ENCODE measurements around the gene TOP2B. TPM values are rescaled to one million over a fixed set of nuclear protein-coding genes. Genes with fewer than 3 reads are reported as not detected.

Gene TOP2B
- total RNA-seq, 2 experiments from 2014 or later, result 109 to 112 TPM

DNA sequence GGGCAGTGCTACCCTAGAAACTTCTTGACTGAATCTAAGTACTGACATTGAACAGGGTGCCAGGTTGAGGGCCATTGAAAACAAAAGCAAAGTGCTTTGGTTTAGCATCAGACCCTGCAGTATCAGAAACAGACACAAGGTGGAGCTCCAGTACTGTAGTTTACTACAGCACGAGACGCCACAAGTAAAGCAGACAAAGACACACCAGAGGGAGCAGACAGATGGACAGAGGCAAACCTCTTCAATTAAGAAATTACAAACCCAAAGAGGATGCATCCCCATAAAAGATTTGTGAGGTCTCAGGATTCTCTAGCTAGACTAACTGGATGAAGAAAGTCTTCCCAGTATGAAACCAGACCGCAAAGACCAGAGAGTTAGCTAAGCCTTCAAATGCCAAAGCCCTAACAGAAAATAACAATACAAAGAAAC lies 16.6 kb downstream of the TOP2B start:
- ChIA-PET POLR2A (interaction anchor here (1.7 kb wide), 1 partner anchor 135 kb away, joined by 7 read pairs; the partner anchor contains the start of gene NGLY1), CTCF (interaction anchor here (0.6 to 2.4 kb wide), 13 partner anchors 9 to 216 kb away, joined by 3 to 12 read pairs (median 4); no protein-coding TSS in a partner anchor)

- CTCF ChIA-PET, result no interaction called here
- POLR2A ChIA-PET, result no interaction called here
Observed at GRCh38 chr3:25635038-25635437, 29.7 kb downstream of the TOP2B start.

GRCh38 chr3:25633919-25634318 lies 30.8 kb downstream of the TOP2B start:
- CTCF ChIA-PET, result no interaction called here
- POLR2A ChIA-PET, result no interaction called here

DNA sequence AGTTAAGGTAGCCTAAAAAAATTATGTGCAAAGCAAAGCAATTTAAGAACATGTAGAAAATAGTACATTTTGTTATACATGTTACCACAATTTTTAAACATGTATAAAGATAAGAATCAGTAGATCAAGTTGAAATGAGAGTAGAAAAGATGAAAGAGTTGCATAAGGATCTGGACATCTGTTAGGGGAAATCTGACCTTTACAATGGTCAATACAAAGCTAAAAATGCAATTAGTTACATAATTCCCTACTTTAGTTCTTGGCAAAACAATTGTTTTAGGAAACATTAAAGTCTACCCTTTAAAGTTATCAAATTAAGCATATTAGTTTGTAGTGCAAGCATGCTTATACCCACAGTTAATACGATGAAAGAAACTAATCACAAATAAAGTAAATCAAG lies 32.7 kb downstream of the TOP2B start:
- POLR2A ChIA-PET, result no interaction called here

GRCh38 chr3:25621087-25621486 lies 43.6 kb downstream of the TOP2B start:
- POLR2A ChIA-PET, result no interaction called here
- CTCF ChIA-PET, result no interaction called here

More for the DNA sequence above, 32.7 kb downstream of the TOP2B start:
- CTCF ChIA-PET, result interaction anchor here (1.4 kb wide), 1 partner anchor 16 kb away, joined by 5 read pairs; no protein-coding TSS in a partner anchor

DNA sequence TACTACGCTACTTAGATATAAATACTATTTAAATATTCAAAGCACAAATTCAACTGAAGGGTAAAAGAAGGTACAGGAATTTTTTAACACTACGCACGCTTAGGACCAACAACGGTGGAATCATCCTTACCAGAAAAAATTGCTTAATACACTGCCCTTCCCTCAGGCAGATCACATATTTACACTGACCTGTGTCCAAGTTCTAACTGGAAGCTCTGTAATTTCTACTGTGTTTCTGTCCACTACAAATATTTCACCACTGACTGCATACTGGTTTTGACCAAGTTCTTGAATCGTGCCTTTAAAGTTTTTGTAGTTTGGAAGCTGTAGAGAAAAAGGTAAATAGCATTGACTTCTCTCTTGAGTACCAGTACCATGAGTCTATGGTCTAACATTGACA lies 44.2 kb downstream of the TOP2B start:
- POLR2A ChIA-PET, result no interaction called here
- CTCF ChIA-PET, result no interaction called here

DNA sequence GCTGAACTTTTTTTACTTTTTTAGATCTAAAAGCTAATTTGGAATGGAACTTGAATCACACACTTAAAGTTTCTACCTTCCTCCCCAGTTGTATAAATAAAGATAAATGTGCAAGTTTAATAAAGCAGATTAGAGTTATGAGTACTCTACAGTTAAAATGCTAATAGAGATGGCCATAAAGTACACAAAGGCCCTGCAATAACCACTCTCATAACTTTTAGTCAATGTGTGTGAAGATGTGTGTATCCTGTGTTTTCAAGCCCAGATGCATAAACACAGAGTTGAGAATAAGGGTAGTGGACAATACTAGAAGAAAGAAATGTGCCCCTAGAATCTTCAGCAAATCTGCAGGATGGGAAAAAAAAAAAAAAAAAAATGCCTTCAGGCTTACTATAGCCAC lies 45.3 kb downstream of the TOP2B start:
- ChIA-PET POLR2A (no interaction called here), CTCF (no interaction called here)

DNA sequence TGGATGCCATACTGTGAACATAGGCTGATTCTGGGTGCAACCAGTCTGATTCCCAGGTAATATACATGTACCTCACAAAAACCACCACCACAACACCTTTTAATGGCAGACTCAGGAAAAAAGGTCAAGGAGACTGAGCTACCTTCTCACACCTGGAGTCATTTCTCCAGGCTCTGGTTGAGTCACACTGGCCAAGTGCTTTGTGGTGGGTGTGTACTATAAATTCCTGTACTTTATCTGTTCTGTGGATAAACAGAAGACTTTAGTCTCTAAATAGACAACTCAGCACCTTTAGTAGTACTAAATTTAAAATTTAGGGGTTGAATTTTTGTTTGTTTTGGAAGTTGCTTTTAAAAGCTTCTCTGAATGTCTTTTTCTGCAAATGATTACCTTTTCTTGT lies 46.7 kb downstream of the TOP2B start:
- ChIA-PET POLR2A (no interaction called here), CTCF (no interaction called here)

DNA sequence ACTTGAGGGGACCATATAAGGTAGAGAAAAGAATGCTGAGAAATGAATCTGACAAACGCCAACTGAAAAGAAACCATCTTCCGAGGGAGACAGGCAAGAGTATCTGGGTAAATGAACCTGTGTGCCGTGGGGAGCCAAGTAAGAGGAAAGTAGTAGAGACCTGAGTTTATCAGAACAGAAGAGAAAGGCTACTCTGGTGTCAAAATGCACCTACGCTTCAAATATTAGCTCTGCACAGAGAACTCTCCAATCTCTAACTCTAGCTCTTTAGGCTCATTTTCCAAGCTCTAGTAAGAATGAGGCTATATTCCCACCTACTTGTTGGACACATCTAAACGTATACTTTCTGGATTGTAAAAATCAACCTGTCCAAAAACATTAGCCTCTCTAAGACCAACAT lies 53.5 kb downstream of the TOP2B start:
- ChIA-PET CTCF (no interaction called here), POLR2A (no interaction called here)

DNA sequence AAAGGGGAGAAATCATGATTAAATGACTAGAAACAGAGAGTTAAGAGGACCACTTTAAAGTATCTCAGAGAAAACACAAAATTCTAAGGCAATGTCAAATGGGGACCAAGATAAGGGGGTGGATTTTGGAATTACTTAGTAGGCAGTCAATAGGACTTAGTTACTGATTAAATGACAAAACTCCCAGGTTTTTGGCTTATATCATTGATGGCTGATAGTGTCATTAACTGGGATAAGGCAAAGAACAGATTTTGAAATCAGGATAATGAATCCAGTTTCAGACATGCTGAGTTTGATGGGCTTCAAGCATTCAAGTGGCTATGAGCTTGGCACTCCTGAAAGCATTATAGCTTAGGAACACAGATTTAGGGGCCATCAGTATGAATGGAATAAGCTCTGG lies 53.9 kb downstream of the TOP2B start:
- ChIA-PET POLR2A (no interaction called here), CTCF (no interaction called here)

GRCh38 chr3:25610167-25610566 lies 54.5 kb downstream of the TOP2B start:
- CTCF ChIA-PET, result no interaction called here
- POLR2A ChIA-PET, result no interaction called here

DNA sequence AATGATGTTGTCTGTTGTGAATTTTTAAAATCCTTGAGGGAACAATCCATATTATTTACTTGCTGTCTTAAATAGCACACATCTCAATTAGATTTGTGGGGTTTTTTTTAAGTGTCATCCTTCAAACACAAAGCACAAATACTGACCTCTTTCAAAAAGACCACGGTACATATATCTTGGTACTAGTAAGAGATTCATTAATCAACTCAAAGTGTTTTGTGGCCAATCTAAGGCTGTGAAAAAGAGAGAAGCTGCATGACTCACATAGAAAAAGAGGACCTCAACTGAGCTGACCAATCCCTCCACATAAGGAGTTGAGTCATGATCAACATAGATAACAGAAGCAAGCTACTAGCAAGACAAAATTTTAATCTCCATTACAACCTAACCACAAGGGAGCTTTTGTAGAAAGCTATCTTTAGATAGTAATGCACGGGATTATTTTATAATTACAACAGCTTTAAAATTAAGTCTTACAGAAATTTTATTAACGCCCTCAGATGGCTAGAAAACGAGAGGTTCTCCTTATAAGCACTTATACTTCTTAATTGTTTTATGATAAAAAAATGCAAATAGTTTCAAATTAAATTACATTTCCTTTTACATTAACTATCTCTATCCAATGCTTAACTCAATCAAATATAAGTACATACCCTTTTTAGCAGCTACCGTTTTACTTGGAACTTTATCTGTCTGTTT lies 60.5 kb downstream of the TOP2B start:
- POLR2A ChIA-PET, result no interaction called here

GRCh38 chr3:25603703-25604102 lies 61.0 kb downstream of the TOP2B start:
- CTCF ChIA-PET, result no interaction called here
- POLR2A ChIA-PET, result no interaction called here

More for the DNA sequence above, 60.5 kb downstream of the TOP2B start:
- CTCF ChIA-PET, result no interaction called here

DNA sequence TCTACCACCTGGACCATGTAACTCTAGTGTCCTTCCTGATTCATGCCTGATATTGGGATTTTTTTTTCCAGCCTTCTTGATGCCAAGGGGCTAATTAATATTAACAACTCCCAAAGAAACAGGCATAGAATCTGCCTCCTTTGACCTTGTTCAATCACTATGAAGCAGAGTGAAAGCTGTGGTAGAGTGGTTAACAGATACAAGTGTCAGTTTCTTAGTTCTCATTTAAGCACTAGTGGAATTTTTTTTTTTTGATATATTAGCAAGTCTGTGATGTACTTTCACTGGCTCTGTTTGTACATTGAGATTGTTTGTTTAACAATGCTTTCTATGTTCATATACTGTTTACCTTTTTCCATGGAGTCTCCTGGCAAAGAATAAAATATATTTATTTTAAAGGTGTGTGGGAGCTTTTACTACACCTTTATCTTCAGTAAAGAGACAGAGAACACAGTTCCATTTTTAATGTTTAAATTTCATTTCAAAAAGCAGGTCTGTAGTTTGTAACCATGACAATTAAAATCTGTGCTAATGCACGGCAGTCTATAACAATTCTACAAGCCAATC lies 67.1 kb downstream of the TOP2B start:
- CTCF ChIA-PET, result no interaction called here
- POLR2A ChIA-PET, result no interaction called here

DNA sequence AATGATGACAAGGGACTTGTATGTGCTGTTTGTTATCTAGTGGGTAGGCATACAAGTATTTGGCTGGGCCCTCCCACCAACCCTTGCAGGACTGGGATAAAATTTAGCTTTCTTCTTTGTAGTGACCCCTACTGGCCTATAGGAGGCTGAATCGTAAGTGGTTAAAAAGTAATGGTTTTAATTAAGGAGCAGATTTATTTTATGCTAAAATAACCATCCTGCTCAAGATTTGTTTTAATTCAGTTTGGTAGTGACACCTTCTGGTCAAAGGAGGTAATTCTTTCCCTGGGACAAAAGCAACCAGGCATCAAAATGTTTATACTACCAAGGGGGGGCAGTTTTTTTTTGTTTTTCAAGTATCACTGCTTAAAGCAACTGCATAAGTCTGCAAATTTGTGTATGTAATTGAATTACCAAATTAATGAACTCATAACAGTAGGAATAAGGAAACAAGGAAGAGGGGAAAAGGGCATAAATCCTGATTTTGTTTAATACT lies 70.7 kb downstream of the TOP2B start:
- POLR2A ChIA-PET, result no interaction called here
- CTCF ChIA-PET, result interaction anchor here (0.7 kb wide), 2 partner anchors 61 to 187 kb away, joined by 3 read pairs; no protein-coding TSS in a partner anchor

DNA sequence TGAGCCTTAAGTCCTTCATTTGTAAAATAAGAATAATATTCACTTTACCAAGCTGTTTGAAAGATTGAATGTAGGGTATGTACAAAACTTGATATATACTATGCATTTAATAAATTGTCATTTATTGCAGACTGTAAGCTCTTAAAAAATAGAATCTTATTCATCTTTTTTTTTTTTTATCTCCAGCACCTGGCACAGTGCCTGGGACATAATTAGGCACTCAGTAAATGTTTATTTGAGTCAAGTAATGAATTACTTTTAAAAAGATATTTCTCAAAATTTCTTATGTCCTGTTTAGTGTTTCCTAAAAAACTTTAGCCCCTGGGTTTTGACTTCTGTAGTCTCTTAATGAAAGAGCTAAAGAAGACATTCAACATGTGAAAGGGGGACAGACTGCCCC lies 71.7 kb downstream of the TOP2B start:
- ChIA-PET CTCF (interaction anchor here (0.6 to 1.0 kb wide), 2 partner anchors 406 to 1861 kb away, joined by 3 read pairs; no protein-coding TSS in a partner anchor), POLR2A (no interaction called here)

- ChIA-PET POLR2A (no interaction called here), CTCF (interaction anchor here (0.6 to 1.0 kb wide), 2 partner anchors 407 to 1860 kb away, joined by 3 read pairs; no protein-coding TSS in a partner anchor)
Observed at GRCh38 chr3:25592510-25592968, 72.2 kb downstream of the TOP2B start.

DNA sequence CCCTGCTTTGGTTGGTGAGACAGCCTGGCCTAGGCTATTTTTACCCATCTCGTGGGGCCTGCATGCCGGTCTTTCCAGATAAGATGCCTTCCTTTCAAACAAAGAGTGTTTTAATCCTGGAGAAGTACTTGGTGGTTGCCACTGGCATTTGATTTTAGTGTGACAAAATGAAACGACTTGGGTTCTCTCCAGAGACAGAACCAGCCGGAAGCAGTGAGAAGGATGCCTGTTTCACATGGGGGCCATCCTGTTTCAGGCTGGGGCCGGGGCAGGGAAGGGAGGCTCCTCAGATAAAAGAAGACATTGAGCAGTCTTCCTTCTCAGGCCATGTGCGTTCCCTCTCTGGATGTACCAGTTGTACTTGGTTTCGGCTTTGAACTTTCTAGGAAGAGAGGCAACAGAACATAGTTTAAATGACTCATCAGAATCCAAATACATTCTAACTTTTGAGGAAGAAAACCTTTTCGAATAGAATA lies 74.9 kb downstream of the TOP2B start:
- ChIA-PET CTCF (no interaction called here), POLR2A (no interaction called here)

GRCh38 chr3:25589104-25589782 lies 75.5 kb downstream of the TOP2B start:
- POLR2A ChIA-PET, result no interaction called here
- CTCF ChIA-PET, result no interaction called here

- ChIA-PET CTCF (no interaction called here), POLR2A (no interaction called here)
Observed at GRCh38 chr3:25588441-25589103, 76.1 kb downstream of the TOP2B start.

All from activated CD8-positive, alpha-beta memory T cell treated with anti-CD3 and anti-CD28 coated beads for 36 hours (primary cell).